HG03139 (cell line): ENCODE data around the gene CORO2A.
"Not testable (repeated sequence)": the region's sequence is repeated elsewhere in the genome, so short reads cannot be mapped to it uniquely, and the experiment has no call there.

Source experiments
- ATAC-seq: cut with Tn5 transposase; IDR thresholded peaks from one replicate; pipeline ENCODE4 v1.9.1; 2021; ENCODE audit not compliant: unreplicated experiment

Gene CORO2A

DNA sequence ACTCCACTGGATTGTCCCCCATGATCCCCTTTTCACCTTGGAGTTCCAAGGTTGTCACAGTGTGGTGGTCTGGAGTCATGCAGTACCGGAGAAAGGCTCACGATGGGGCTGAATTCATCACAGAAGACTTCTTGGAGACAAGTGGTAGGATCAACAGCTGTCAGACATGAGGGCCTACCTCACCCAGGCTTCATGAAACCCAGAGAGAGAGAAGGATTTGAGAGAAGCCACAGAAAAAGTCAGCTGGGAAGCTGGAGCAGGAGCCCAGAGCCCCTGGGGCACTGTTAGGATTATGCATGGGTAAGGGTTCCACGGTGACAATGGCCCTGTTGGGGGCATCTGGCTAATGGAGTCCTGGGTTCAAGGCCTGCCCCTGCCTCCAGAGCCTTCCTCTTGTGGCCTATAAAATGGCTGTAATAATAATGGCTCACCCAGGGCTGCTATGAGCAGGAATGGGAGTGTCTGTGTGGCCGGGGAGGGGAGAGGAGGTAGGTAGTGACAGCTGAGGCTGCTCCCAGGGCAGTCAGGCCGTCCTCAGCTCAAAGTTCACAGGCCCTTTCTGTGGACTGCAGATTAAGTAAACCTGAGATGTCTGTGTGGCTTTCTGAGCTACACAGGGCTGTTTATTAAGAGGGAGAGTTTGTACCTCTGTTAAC lies 74.3 kb downstream of the CORO2A start:
- no peak for ATAC-seq

DNA sequence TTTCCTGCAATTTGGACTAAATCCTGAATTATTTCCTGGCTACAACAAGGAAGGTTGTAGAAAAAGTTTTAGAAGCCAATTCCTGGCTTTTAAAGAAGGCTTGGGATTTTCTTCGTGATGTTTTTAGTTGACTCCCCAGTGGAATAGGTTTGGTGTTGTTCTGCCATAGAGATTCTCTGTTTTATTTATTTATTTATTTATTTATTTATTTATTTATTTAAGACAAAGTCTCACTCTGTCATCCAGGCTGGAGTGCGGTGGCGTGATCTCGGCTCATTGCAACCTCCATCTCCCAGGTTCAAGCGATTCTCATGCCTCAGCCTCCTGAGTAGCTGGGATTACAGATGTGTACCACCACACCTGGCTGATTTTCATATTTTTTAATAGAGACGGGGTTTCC lies 75.3 kb downstream of the CORO2A start:
- not testable (repeated sequence) for ATAC-seq

DNA sequence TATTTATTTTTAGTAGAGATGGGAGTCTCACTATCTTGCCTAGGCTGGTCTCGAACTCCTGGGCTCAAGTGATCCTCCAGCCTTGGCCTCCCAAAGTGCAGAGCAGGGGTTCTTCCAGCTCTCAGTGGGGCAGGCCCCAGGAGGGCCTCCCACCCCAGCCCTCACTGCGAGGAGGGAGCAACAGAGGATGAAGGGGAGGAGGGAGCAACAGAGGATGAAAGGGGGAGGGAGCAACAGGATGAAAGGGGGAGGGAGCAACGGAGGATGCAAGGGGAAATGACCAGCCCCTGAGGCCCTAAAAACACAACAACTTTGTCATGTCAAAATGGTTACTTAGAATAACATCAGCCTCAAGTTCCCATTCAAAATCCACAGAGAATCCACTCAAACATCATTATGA lies 83.4 kb downstream of the CORO2A start:
- ATAC-seq = no peak

DNA sequence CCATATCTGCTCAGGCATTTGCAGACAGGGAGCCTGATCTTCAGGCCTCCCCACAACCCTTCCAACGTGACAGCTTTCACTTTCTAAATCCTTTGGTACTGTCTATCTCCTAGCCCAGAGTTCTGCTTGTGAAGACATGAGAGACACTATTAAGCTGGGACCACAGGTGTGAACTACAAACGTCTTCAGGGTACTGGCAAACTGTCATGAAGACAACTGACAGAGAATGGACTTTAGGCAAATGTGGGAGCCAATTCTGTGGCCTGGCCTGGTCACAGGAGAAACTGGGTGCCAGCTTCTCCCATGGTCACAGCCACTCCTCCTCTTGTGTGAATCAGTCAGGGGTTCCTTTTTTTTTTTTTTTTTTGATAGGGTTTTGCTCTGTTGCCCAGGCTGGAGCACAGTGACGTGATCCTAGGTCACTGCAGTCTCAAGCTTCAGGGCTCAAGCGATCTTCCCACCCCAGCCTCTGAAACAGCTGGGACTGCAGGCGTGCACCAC lies 83.9 kb downstream of the CORO2A start:
- peak; percentile 65 for ATAC-seq

DNA sequence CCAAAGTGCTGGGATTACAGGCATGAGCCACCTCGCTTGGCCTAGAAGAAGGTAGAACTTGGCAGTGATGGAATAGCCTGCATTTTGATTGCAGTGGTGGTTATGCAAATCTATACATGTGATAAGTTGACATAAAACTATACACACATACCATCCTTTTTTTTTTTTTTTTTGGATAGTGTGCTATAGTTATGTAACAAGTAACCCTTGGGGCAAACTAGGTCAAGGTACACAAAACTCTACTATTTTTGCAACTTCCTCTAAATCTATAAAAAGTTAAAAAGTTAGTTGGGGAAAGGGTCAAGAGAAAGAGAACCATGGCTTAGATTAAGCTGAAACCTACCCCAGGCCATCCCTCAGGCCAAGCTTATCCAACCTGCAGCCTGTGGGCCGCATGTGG lies 84.5 kb downstream of the CORO2A start:
- no peak for ATAC-seq

DNA sequence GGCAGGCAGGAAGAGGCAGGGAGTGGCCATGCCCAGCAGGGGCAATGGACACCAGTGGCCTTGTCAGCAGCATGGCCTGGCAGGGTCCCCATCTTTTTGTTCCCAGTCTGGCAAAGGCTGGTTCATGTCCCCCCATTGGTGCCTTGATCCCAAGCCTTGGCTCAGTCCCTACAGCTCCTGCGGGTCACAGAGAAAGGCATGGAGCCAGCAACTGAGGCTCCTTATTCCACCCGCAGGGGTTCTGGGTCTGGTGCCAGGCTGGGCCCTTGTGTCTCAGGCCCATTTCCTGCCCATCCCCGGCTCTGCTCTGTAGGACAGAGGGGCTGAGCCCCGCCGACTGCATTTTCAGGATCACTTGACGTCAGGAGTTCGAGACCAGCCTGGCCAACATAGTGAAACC lies 87.4 kb downstream of the CORO2A start:
- ATAC-seq = no peak

DNA sequence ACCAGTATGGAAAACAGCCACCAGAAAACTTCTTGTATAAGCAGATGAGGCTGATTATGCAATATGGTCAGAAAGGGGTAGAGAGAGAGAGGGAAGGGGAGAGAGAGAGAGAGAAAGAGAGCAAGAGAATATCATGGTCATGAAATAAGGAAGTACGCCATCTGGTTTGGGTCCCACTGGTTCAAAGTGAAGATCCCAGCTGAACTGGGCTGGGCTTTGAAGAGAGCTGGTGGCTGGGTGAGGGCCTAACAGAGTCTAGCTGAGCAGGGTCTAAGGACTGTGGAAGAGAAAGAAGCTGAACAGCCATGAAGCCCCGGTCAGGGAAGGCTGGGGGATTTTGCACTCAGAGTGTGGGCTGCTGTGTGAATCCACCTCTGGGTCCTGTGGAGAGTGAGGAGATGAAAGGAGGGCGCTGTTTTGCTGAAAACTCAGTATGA lies 88.0 kb downstream of the CORO2A start:
- ATAC-seq = no peak

DNA sequence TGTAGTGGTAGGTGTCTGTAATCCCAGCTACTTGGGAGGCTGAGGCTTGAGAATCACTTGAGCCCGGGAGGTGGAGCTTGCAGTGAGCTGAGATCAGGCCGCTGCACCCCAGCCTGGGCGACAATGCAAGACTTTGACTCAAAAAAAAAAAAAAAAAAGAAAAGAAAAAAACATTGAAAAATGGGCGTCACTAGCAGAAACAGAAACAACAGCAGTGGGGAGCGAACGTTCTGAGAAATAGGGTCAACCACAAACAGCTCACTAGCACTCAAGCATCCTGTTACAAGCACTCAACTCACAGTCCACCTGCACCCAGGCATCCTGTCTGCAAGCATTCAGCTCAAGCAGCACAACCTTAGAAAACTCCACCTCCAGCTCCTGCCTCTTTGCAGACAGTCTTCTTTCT lies 90.6 kb downstream of the CORO2A start:
- peak; percentile 97 for ATAC-seq

DNA sequence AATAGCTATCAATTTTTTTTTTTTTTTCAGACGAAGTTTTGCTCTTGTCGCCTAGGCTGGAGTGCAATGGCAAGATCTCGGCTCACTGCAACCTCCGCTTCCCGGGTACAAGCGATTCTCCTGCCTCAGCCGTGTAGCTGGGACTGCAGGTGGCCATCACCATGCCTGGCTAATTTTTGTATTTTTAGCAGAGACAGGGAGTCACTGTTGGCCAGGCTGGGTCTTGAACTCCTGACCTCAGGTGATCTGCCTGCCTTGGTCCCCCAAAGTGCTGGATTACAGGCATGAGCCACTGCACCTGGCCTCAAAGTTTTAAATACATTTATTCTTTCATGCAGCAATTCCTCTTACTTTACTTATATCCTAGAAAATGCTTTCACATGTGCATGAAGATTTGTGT lies 91.0 kb downstream of the CORO2A start:
- ATAC-seq = peak; percentile 2

DNA sequence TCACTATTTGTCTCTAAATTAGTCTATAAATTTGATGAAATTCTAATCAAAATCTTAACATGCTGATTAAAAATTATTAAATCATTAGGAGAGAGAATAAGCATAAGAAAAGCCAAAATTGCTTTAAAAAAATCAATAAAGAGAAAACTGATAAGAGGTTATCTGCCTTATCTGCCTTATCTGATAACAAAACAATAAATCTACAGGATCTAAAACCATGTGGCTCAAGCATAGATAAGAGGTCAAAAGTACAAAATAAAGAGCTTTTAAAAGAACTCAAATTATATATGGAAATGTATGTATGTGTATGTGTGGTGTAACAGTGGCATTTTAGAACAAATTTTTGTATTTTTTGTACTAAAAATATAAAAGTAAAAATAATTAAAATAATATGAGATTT lies 92.0 kb downstream of the CORO2A start:
- ATAC-seq = no peak

DNA sequence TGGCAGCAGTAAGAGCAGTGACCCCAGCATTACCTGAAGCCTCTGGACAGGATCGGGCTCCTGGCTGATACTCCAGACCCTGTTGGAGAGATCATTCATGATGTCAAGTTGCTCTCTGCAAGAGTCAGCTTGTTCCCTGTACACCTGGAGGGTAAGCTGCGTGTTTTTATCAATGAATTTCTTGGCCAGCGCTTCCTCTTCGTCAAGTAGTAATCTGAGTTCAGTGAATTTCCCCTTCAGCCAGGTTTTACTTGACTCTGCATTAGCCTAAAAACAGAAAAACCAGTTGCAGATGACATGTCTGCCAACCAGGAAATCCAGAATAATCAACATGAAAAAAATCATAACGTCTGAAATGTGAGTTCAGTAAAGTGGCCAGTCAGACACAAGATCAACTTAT lies 92.5 kb downstream of the CORO2A start:
- no peak for ATAC-seq

DNA sequence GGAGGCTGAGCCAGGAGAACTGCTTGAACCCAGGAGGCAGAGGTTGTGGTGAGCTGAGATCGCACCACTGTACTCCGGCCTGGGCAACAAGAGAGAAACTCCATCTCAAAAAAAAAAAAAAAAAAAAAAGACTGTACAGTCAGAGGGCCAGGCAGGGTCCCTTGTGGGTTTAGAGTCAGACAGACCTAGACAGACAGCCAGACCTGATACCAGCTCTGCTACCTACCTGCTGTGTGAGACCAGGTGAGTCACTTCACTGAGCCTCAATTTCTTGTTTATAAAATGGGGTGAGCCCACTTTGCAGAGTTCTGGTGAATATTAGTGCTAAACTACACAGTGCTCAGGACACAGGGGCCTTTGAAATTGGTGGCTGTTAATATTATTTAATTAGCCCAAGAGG lies 93.1 kb downstream of the CORO2A start:
- ATAC-seq = no peak

DNA sequence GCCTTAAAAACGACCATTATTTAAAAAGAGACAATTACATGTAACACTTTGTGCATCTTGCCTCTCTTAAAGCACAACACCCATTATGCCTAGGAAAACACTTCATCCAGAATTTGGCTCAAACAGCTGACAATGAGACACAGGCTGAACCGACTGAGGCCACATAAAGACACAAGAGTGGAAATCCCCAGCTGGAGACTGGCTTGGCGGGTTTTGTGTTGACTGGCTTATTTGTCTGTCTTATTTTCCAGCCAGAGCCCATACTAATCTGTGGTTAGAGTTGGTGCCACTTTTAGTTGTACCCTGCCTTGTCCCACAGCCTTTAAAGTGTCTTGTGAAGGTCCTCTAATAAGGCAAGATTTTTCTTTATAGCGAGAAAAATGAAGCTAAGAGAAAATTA lies 94.6 kb downstream of the CORO2A start:
- ATAC-seq = no peak

DNA sequence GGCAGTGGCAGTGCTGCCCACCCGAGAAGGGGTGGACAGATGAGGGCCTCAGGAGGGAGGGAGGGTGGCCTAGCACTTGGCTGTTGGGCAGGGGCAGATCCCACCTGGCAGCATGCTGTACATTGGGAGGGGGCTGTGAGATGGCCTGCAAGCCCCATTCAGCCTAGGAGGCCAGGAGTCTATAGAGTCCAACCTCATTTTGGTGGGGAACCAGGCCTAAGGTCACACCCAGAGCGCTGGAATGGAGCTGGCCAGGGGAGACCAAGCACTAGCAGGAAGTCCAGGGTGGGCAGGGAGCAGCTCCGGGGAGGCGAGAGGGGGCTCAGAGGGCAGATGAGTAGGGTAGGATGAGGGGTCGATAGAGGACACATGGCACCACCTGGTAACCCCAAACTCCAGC lies 96.3 kb downstream of the CORO2A start:
- ATAC-seq = no peak

DNA sequence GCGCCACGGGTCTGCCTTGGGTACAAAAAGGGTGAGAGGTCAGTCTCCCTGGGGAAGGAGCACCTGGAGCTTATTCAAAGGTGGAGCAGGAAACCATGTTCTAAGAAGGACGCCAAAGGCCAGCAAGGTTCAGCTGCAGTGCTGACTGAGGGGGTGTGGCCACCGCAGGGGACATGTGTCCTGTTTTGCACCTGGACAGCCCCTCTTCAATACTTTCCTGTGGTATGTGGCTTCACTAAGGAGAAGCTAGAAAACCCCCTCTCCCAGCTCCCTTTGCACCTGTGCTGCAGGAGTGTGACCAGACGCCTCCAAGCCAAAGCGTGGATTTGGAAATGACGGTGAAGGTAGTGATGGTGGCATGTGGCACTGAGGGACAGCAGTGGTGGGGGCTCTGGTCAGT lies 97.0 kb downstream of the CORO2A start:
- ATAC-seq = no peak

DNA sequence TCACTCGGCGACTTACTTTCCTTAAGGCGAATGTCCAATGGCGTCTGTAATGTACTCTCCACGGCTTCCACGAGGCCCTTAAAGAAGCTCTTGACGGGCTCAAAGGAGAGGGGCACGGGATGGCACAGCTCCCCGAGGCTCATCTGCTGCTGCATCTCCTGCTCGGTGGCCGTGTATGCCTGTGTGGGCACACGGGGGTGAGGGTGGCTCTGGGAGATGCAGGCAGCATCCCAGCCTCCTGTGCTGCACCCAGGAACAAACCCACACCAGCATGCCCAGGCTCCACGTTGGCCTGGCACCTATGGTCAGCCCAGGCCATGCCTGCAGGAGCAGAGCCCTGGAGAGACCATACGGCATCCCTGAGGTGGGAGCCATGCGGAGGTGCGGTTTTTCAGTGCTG lies 97.6 kb downstream of the CORO2A start:
- no peak for ATAC-seq

DNA sequence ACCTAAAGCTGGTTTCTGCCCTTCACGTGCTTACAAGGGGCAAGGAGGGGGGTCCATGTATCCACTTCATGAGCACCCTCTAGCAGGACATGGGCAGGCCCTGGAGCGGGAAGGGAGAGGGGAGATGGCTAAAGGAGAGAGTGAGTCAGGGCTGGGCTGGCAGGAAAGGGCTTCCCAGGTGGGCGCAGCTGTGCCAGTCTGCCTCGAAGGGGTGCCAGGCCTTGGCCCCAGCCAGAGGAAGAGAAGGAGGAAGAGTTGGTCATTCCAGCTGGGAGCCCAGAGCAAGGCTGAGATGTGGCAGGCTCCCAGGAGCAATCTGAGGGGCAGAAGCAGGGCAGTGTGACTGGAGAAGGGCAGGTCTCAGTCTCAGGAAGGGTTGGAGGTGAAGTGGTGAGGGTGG lies 98.1 kb downstream of the CORO2A start:
- ATAC-seq = no peak

DNA sequence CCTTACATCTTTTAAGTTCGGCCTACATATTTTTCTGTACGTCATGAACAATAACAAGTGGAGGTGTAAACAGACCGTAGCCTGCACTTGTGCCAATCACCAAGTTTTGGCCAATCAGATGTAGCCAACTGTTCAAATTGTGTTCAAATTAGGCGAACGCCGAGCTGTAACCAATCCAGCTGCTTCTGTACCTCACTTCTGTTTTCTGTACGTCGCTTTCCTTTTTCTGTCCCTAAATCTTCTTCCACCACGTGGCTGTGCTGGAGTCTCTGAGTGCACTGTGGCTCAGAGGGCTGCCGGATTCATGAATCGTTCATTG lies 99.9 kb downstream of the CORO2A start:
- no peak for ATAC-seq

DNA sequence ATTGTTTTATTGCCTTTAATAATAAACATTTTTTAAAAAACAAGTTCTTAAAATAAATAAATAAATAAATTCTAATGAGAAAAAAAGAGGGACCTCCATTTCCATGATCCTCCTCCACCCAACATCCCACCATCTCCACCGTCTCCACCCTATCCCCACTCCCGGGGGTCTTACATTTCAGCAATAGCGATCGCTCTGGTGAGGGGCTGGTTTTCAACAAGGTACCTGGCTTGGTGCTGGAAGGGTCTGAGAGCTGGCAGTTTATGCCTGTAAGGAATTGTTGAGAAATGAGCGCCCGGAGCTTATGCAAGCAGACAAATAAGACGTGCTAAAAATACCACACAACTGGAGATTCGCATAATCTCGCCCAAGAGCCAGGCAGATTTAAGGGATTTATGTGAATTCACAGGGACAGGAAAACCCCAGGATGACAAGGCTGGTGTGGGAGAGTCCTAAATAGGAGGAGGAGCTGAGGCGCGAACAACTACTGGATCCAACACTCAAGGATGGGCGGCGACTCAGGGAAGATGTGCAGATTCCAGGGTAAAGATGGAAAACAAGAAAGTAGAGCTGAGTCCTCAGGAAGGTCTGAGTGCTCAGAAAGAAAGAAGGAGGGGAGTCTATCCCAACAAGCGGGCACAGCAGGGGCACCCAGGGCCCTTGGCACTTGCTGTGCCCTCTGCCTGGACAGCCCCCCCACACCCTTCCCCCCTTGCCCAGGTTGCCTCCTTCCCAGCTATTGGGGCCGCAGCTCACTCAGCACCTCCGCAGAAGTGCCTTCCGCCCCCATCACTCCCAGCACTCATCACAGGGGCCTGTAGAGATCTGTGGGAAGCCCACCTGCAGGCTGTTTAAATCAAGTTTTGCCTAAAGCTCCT lies 100.5 kb downstream of the CORO2A start:
- no peak for ATAC-seq

DNA sequence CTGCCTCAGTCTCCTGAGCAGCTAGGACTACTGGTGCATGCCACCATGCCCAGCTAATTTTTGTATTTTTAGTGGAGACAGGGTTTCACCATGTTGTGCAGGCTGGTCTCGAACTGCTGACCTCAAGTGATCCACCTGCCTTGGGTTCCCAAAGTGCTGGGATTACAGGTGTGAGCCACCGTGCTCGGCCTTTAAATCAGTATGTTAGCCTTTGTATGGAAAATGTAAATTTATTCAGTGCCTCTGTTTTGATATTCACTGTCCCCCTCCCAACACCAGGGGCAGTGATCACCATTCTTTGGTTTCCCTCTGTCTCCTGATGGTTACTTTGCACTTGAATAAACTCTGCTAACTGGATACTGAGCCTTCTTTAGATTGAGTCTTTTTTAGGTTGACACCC lies 101.8 kb downstream of the CORO2A start:
- not testable (repeated sequence) for ATAC-seq

DNA sequence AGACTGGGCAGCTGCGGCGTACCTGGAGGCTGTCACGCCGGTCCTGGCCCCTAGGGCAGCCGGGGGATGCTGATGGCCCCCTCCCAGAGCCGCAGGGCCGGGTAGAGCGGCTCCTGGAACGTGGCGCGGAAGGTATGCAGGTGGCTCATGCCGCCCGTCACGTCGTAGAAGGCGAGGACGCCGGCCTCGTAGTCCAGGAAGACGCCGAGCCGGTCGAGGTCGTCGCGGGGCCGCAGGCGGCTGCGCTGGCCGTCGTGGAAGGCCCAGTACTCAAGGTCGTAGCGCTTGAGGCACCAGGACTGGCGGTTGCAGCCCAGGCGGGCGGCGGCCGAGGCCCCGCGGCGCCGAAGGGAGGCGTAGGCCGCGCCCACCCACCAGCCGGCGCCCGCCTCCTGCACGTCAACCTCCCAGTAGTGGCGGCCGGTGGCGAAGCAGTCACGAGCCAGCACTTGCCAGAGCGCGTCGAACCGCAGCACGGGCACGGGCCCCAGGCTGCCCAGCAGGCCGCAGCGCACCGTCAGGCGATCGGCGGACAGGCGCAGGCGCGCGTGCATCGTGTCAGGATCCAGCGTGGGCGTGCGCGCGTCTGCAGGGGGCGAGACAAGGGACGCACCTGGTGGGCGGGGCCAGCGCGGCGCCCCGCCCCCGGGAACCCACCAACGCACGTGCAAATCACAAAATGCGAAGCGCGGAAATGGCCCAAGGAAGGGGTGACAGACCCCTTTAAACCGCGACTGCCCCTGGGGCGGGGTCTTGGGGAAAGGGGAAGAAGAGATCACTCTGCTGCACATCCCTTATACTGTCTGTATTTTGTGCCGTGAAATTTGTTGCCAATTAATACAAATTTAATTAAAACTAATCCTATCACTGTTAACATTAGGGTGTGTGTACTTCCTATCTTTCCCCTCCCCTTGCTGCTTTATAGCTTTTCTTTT lies 104.8 kb downstream of the CORO2A start:
- ATAC-seq = no peak
